Measurements from ENCODE around the gene INHBB. TPM values are rescaled to one million over a fixed set of nuclear protein-coding genes. Genes with fewer than 3 reads are reported as not detected.

INHBB gene
- total RNA-seq, 1 donor from 2014 or later = 8.1 TPM

DNA sequence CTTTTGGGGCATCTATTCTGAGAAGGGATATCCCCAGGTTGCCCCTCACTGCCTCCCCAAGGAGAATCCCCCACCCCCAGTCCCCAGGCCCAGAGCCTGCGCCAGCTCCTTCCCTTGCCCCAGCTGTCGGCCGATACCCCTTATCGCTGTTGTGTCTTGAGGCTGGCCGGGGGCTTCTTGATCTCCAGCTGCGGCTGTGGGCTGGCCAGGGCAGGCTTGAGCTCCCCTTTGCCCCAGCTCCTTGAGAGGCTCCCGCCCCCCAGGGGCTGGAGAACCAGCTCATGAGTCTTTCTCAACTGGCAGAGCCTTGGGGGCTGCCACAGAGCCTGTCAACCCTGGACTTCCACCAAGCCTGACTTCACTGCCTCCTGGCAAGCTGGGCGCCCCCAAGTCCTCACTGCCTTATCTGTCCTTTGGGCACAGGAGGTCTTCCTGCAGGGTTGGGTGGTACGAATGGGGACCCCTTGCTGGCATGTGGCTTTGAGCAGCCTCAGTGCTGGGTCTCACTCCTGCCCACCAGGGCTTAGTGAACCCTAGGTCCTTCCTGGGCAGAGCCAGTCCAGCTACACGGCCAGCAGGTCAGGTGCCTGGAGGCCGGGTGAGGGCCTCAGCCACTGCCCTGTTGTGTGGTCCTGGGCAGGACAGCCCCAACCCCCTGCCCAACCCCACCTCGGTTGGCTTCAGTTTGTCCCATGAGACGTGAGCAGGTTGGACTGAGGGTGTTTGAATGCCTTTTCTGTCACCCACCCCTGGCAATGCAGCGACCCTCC is 29.5 kb downstream of the INHBB start:
- Histone ChIP-seq H3K4me1 (no peaks in the 10 kb centered on the region), H3K27ac (no peak overlapping the region), H3K4me3 (no peak overlapping the region), H3K9me3 (no peaks in the 10 kb centered on the region), H3K36me3 (no peaks in the 10 kb centered on the region), H3K27me3 (no peaks in the 10 kb centered on the region)
- TF ChIP-seq, protein P1, sequence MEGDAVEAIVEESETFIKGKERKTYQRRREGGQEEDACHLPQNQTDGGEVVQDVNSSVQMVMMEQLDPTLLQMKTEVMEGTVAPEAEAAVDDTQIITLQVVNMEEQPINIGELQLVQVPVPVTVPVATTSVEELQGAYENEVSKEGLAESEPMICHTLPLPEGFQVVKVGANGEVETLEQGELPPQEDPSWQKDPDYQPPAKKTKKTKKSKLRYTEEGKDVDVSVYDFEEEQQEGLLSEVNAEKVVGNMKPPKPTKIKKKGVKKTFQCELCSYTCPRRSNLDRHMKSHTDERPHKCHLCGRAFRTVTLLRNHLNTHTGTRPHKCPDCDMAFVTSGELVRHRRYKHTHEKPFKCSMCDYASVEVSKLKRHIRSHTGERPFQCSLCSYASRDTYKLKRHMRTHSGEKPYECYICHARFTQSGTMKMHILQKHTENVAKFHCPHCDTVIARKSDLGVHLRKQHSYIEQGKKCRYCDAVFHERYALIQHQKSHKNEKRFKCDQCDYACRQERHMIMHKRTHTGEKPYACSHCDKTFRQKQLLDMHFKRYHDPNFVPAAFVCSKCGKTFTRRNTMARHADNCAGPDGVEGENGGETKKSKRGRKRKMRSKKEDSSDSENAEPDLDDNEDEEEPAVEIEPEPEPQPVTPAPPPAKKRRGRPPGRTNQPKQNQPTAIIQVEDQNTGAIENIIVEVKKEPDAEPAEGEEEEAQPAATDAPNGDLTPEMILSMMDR (IDR thresholded peaks at IDR 0.05) = no peak
- intact Hi-C loops (cut with DNase I) = no loop called here
- DNase-seq (ENCODE audit: low spot score in 2 of 2) = no peak

DNA sequence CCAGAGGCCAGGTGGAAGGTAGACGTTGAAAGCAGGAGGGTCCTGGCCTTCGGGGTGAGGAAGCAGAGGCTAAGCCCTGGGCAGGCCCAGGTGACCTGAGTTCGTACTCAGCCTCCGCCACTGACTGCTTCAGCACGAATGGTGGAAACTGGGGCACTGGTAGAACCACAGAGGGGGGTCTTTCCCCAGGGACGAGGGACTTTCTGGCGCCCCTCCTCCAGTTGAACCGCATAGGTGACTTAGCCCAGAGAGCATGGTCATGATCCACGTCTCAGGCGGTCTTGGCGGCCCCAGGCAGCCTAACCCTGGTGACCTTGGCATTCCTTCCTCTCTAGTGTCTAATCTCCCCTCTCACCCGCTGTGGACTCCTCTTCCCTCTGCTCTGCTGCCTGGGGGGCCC is 30.2 kb downstream of the INHBB start:
- no peak overlapping the region for H3K27ac ChIP-seq
- TF ChIP-seq, protein P1 (IDR thresholded peaks at IDR 0.05) = no peak
- no peaks in the 10 kb centered on the region for H3K4me1 ChIP-seq
- H3K36me3 ChIP-seq = no peaks in the 10 kb centered on the region
- DNase-seq (ENCODE audit: low spot score in 2 of 2) = no peak
- no peaks in the 10 kb centered on the region for H3K27me3 ChIP-seq
- no peaks in the 10 kb centered on the region for H3K9me3 ChIP-seq
- H3K4me3 ChIP-seq = no peak overlapping the region
- intact Hi-C loops (cut with DNase I) = no loop called here

DNA sequence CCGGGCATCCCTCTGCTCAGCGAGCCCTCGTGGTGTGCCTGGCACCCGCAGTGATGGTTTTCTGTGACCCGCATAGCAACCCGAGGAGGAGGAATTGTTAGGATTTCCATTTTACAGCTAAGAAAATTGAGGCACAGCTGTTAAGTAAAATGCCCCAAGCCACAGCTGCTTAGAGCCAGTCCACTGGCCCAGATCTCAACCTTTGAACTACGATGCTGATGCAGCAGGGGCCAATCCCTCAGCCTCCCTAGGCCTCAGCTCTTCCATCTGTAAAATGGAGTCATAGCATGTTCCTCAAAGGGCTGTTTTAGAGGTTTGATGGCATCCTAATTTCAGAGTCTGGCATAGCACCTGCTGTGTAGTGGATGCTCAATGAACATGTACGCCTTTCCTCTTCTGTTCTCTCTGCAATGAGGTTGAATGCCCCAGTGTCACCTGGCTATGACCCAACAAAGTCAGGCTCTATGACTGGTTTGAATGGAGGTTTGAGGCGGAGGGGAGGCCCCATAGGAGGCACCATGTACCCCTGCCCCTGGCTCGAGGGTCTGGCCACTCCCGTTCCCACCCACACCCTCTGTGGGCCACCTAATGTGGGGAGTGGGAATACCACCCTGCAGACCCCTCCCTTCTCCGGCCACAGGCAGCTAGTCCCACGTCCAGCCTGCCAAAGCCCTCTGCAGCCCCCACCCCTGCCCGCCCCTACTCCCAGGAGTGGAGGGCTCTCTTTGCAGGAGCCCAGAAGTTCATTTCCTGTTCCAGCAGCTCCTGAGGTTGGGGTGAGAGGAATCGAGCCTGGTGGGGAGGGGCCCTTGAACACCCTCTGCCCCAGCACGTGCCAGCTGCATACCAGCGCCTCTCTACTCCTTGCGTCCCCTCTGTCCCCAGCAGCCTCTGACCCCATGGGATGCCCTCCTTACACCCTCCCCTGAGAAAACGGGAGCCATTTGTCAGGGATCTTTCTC is 31.0 kb downstream of the INHBB start:
- Histone ChIP-seq H3K9me3 (no peaks in the 10 kb centered on the region), H3K4me3 (no peak overlapping the region), H3K27ac (no peak overlapping the region), H3K27me3 (no peaks in the 10 kb centered on the region), H3K36me3 (no peaks in the 10 kb centered on the region), H3K4me1 (no peaks in the 10 kb centered on the region)
- intact Hi-C loops (cut with DNase I) = no loop called here
- DNase-seq (ENCODE audit: low spot score in 2 of 2) = no peak
- TF ChIP-seq, protein P1 (IDR thresholded peaks at IDR 0.05) = no peak

DNA sequence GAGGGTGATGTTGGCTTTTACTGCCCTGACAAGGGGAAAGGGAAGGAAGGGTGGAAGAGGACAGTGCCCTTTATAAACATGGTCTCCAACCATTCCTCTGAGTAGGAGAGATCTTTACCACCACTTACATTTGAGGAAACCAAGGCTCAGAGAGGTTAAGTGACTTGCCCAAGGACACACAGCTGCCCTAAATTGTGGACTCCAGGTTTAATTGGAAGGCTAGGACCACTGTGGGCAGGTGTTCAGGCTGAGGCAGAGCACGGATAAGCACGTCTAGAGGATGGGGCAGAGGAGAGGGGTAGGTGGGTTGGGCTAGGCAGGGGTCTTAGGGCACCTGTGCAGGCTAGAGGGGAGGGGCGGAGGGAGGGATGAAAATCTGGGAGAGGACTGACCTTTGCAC is 32.7 kb downstream of the INHBB start:
- no peak overlapping the region for H3K4me3 ChIP-seq
- no peaks in the 10 kb centered on the region for H3K4me1 ChIP-seq
- intact Hi-C loops (cut with DNase I) = no loop called here
- H3K9me3 ChIP-seq = no peaks in the 10 kb centered on the region
- no peak for DNase-seq (ENCODE audit: low spot score in 2 of 2)
- no peak overlapping the region for H3K27ac ChIP-seq
- H3K27me3 ChIP-seq = no peaks in the 10 kb centered on the region
- no peaks in the 10 kb centered on the region for H3K36me3 ChIP-seq
- TF ChIP-seq, protein P1 (IDR thresholded peaks at IDR 0.05) = no peak

DNA sequence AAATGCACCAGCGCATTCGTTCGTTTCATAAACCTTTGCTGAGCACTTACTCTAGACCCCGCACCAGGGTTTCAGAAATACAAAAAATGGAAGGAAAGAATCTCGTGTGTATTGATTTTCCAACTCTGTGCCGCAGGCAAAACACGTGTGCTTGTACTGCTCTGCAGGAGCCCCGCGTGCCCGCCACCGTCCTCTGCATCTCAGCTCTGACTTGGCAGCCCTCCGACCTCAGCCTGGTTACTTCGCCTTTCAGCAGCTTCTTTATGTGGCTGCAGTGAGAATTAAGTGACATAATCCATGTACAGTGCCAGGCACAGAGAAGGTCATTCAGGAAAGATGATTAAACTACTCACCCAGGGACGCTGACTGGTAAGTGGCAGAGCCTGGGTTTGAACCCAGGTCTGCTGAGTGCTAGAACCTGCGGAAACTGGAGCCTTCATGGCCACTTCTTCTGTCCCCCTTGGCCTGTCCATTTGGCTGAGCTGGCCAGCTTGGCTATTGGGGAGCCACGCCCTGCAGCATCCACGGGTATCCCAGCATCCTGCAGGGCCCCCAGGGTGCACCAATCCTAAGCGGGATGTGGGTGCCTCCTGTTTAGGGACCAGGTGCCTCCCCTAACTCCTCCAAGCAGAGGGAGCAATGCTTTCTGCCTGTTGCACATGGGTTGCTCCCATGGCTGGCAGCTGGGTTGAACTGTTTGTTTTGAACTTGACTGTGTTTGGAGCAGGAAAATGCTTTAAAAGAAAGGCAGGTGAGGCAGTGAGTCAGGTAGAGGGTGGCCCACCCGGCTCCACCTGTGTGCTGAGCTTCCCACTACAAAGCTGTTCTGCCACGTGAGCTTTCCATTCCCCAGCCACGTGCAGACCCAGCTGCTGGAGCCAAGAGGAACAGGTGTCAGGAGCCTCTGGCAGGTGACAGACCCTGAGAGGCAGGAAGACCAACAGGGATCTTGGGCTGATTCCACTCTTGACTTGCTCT is 34.3 kb downstream of the INHBB start:
- TF ChIP-seq, protein P1 (IDR thresholded peaks at IDR 0.05) = no peak
- Histone ChIP-seq H3K9me3 (no peaks in the 10 kb centered on the region), H3K27ac (no peak overlapping the region), H3K36me3 (no peaks in the 10 kb centered on the region), H3K27me3 (no peaks in the 10 kb centered on the region), H3K4me1 (no peaks in the 10 kb centered on the region), H3K4me3 (no peak overlapping the region)
- intact Hi-C loops (cut with DNase I) = no loop called here
- no peak for DNase-seq (ENCODE audit: low spot score in 2 of 2)
